ENCODE results near the gene ITPRIPL2. TPM values are rescaled to one million over a fixed set of nuclear protein-coding genes. Genes with fewer than 3 reads are reported as not detected.

Gene ITPRIPL2
- polyA plus RNA-seq, 1 donor (not counting 4 experiments of a cell fraction or from before 2014, with no cell fraction given), result 5.9 TPM

- Histone ChIP-seq H3K27me3 (ENCODE audit: control insufficient read depth, extremely low read depth, insufficient read depth, low read length) (peaks cover 27% of the 10 kb centered on the region), H3K9me1 (ENCODE audit: control insufficient read depth, extremely low read depth, insufficient read depth, low read length) (no peaks in the 10 kb centered on the region), H3K36me3 (ENCODE audit: control insufficient read depth in 2 of 2, extremely low read depth in 1 of 2, insufficient read depth in 2 of 2, low read length in 2 of 2) (no peaks in the 10 kb centered on the region), H4K20me1 (ENCODE audit: control insufficient read depth, extremely low read depth, insufficient read depth, low read length) (no peaks in the 10 kb centered on the region), H3K4me2 (ENCODE audit: control insufficient read depth, extremely low read depth, insufficient read depth, low read depth, low read length) (no peak overlapping the region), H3K27ac (ENCODE audit: control insufficient read depth, insufficient read depth, low read length) (no peak overlapping the region), H2AFZ (ENCODE audit: control insufficient read depth, low read length) (no peak overlapping the region), H3K4me3 (ENCODE audit: control insufficient read depth in 2 of 3, extremely low read depth in 1 of 3, insufficient read depth in 2 of 3, low read depth in 1 of 3, low read length in 3 of 3) (no peak overlapping the region), H3K9me3 (ENCODE audit: control insufficient read depth, low read depth, low read length) (no peaks in the 10 kb centered on the region), H3K9ac (ENCODE audit: control insufficient read depth, extremely low read depth, insufficient read depth, low read length) (no peak overlapping the region), H3K4me1 (ENCODE audit: control insufficient read depth, extremely low read depth, insufficient read depth, low read length) (peaks cover 2% of the 10 kb centered on the region), H3K79me2 (ENCODE audit: control insufficient read depth, insufficient read depth, low read length) (no peaks in the 10 kb centered on the region)
- FAIRE-seq (peak; percentile 23), DNase-seq (ENCODE audit: low read depth, low spot score) (no peak)
- dilution Hi-C loops (cut with MboI; ENCODE audit: extremely low pct_ligation_motif_present, low sequenced_read_pairs), result no loop called here
- TF ChIP-seq CTCF (optimal IDR thresholded peaks at IDR 0.05 in 1 of 3, IDR thresholded peaks at IDR 0.05 in 1 of 3, conservative IDR thresholded peaks at IDR 0.05 in 1 of 3; ENCODE audit: extremely low read depth in 1 of 3, insufficient read depth in 2 of 3, low read length in 3 of 3) (peak in 2 of 3 experiments; percentile 2 to 15), EZH2 (IDR thresholded peaks at IDR 0.05; ENCODE audit: low read length) (no peak)
Observed at GRCh38 chr16:19166500-19166899, 52.7 kb downstream of the ITPRIPL2 start.

GRCh38 chr16:19167710-19168370 is 54.1 kb downstream of the ITPRIPL2 start, which contains the start of gene SYT17:
TSS of gene SYT17 (plus strand) at chr16:19168240. CDS start at chr16:19168647, 407 bp downstream.
- no peak within 1 kb of the TSS for H3K27ac ChIP-seq (ENCODE audit: control insufficient read depth, insufficient read depth, low read length)
- no peaks in the 10 kb centered on the region for H4K20me1 ChIP-seq (ENCODE audit: control insufficient read depth, extremely low read depth, insufficient read depth, low read length)
- H2AFZ ChIP-seq (ENCODE audit: control insufficient read depth, low read length), result no peak within 1 kb of the TSS
- dilution Hi-C loops (cut with MboI; ENCODE audit: extremely low pct_ligation_motif_present, low sequenced_read_pairs), result no loop called here
- DNase-seq (ENCODE audit: low read depth, low spot score), result no peak
- H3K27me3 ChIP-seq (ENCODE audit: control insufficient read depth, extremely low read depth, insufficient read depth, low read length), result peaks cover 27% of the 10 kb centered on the region
- no peaks in the 10 kb centered on the region for H3K36me3 ChIP-seq (ENCODE audit: control insufficient read depth in 2 of 2, extremely low read depth in 1 of 2, insufficient read depth in 2 of 2, low read length in 2 of 2)
- H3K4me1 ChIP-seq (ENCODE audit: control insufficient read depth, extremely low read depth, insufficient read depth, low read length), result peaks cover 2% of the 10 kb centered on the region
- H3K4me2 ChIP-seq (ENCODE audit: control insufficient read depth, extremely low read depth, insufficient read depth, low read depth, low read length), result peak within 1 kb of the TSS; percentile 55
- no peaks in the 10 kb centered on the region for H3K9me3 ChIP-seq (ENCODE audit: control insufficient read depth, low read depth, low read length)
- no peaks in the 10 kb centered on the region for H3K79me2 ChIP-seq (ENCODE audit: control insufficient read depth, insufficient read depth, low read length)
- FAIRE-seq, result no peak
- H3K9ac ChIP-seq (ENCODE audit: control insufficient read depth, extremely low read depth, insufficient read depth, low read length), result no peak within 1 kb of the TSS
- TF ChIP-seq EZH2 (IDR thresholded peaks at IDR 0.05; ENCODE audit: low read length), result peak; percentile 55
- peak in 2 of 3 experiments; percentile 80 to 85 for TF ChIP-seq CTCF (optimal IDR thresholded peaks at IDR 0.05 in 1 of 3, IDR thresholded peaks at IDR 0.05 in 1 of 3, conservative IDR thresholded peaks at IDR 0.05 in 1 of 3; ENCODE audit: extremely low read depth in 1 of 3, insufficient read depth in 2 of 3, low read length in 3 of 3)
- H3K9me1 ChIP-seq (ENCODE audit: control insufficient read depth, extremely low read depth, insufficient read depth, low read length), result no peaks in the 10 kb centered on the region
- H3K4me3 ChIP-seq (ENCODE audit: control insufficient read depth in 2 of 3, extremely low read depth in 1 of 3, insufficient read depth in 2 of 3, low read depth in 1 of 3, low read length in 3 of 3), result peak within 1 kb of the TSS in 2 of 3 experiments; percentile 7 to 26
